Activated T-helper 1 cell treated with anti-CD3 and anti-CD28 coated beads, Interleukin-2, amount 50 U/mL, for 16 hours (primary cell): ENCODE data around the gene TMEM132A.

Experiments used
- DNase-seq, 2 donors: peaks; one replicate each; pipeline ENCODE4 v3.0.0-alpha.2; 2020; ENCODE audit warnings: low read depth in 1 of 2, low spot score in 1 of 2

Gene TMEM132A

GRCh38 chr11:60937144-60937527 is 12.9 kb downstream of the TMEM132A start:
- no peak for DNase-seq

GRCh38 chr11:60937811-60938210 is 13.6 kb downstream of the TMEM132A start:
- no peak for DNase-seq

- no peak for DNase-seq
These were observed 14.2 kb downstream of the TMEM132A start for GRCh38 chr11:60938500-60938899.

- DNase-seq, result no peak
These were observed 15.0 kb downstream of the TMEM132A start for GRCh38 chr11:60939301-60939700.

- no peak for DNase-seq
These were observed 15.6 kb downstream of the TMEM132A start for GRCh38 chr11:60939855-60940254.

- DNase-seq, result no peak
These were observed 17.3 kb downstream of the TMEM132A start for GRCh38 chr11:60941371-60942119.

- no peak for DNase-seq
These were observed 18.0 kb downstream of the TMEM132A start for GRCh38 chr11:60942219-60942618.

GRCh38 chr11:60942970-60943565 is 18.8 kb downstream of the TMEM132A start:
- DNase-seq, result no peak

- DNase-seq, result no peak
These were observed 20.4 kb downstream of the TMEM132A start for GRCh38 chr11:60944490-60945294.

GRCh38 chr11:60945295-60945667 is 21.0 kb downstream of the TMEM132A start:
- no peak for DNase-seq

GRCh38 chr11:60946601-60947264 is 22.5 kb downstream of the TMEM132A start:
- DNase-seq, result no peak

GRCh38 chr11:60947700-60948099 is 23.4 kb downstream of the TMEM132A start:
- no peak for DNase-seq

GRCh38 chr11:60948250-60948649 is 24.0 kb downstream of the TMEM132A start:
- DNase-seq, result no peak

- no peak for DNase-seq
These were observed 25.8 kb downstream of the TMEM132A start for GRCh38 chr11:60950024-60950423.

GRCh38 chr11:60950933-60951605 is 26.8 kb downstream of the TMEM132A start:
- no peak for DNase-seq

- DNase-seq, result no peak
These were observed 27.3 kb downstream of the TMEM132A start for GRCh38 chr11:60951606-60951903.

- DNase-seq, result no peak
These were observed 27.9 kb downstream of the TMEM132A start, which contains the start of gene SLC15A3 for GRCh38 chr11:60951904-60952741. SLC15A3 (minus strand) TSS chr11:60952176; CDS start chr11:60951551, 625 bp downstream.

GRCh38 chr11:60952742-60953170 is 28.5 kb downstream of the TMEM132A start:
- DNase-seq, result no peak

GRCh38 chr11:60953781-60954180 is 29.5 kb downstream of the TMEM132A start:
- DNase-seq, result no peak

- DNase-seq, result no peak
These were observed 30.2 kb downstream of the TMEM132A start for GRCh38 chr11:60954421-60954820.
